Sigmoid colon (tissue), 7 donors: ENCODE measurements around the gene PSPN. TPM values are rescaled to one million over a fixed set of nuclear protein-coding genes. Genes with fewer than 3 reads are reported as not detected.

ENCODE experiments used
- DNase-seq: peaks from one replicate; pipeline ENCODE4 v3.0.0-alpha.2; 2019
- H3K27ac ChIP-seq, 4 donors: fragments of 200-600 bp; sonication (generic); one replicate each; pipeline ENCODE4 v1.5.1; 2016 to 2019; ENCODE audit warnings: mild to moderate bottlenecking in 1 of 4
- H3K27me3 ChIP-seq, 3 donors: fragments of 200-600 bp; sonication (generic); one replicate each; pipeline ENCODE4 v1.5.1; 2019; ENCODE audit warnings: mild to moderate bottlenecking in 1 of 3
- H3K36me3 ChIP-seq, 4 donors: fragments of 200-600 bp; sonication (generic); one replicate each; pipeline ENCODE4 v1.5.1; 2016 to 2019
- H3K4me1 ChIP-seq, 4 donors: fragments of 200-600 bp; sonication (generic); one replicate each; pipeline ENCODE4 v1.5.1; 2017 to 2019
- H3K4me3 ChIP-seq, 4 donors: fragments of 200-600 bp; sonication (generic); one replicate each; pipeline ENCODE4 v1.5.1; 2017 to 2019; ENCODE audit warnings: mild to moderate bottlenecking in 2 of 4, moderate library complexity in 1 of 4
- H3K9me3 ChIP-seq, 4 donors: fragments of 200-600 bp in 3 of 4; sonication (generic) in 3 of 4; one replicate each; pipeline versions ENCODE4 v1.5.1 to v1.6.1; 2013 to 2019
- EP300 ChIP-seq, 4 donors: sonication (generic); formaldehyde crosslinking; IDR thresholded peaks; one replicate each; pipeline ENCODE4 v1.6.1; 2017; ENCODE audit warnings: antibody characterized with exemption in 4 of 4
- POLR2A ChIP-seq, 2 donors: fragments of 450-650 bp; IDR thresholded peaks; one replicate each; pipeline ENCODE4 v1.6.1; 2016; ENCODE audit warnings: antibody characterized with exemption in 2 of 2, mild to moderate bottlenecking in 2 of 2, moderate library complexity in 2 of 2
- POLR2AphosphoS5 ChIP-seq, 4 donors: sonication (generic); formaldehyde crosslinking; IDR thresholded peaks; one replicate each; pipeline ENCODE4 v1.6.1; 2017; ENCODE audit warnings: antibody characterized with exemption in 4 of 4
- WGBS, 2 donors: extraction: QIAGEN DNeasy Blood & Tissue Kit; methylation state at CpG; one replicate each; pipeline ENCODE4 v1.1.7; 2013; 5-methylcytosine and 5-hydroxymethylcytosine counted together
- intact Hi-C: fragments of 100-400 bp; cut with DNase I; formaldehyde crosslinking; loops from one replicate; pipeline ENCODE4 v1.15.1; 2023
- polyA plus RNA-seq, 3 donors: library from polyadenylated mRNA; stranded (reverse); fragments of 200-250 nt; gene quantifications; one replicate each; pipeline ENCODE4 v1.2.3, GENCODE V29; 2013
- total RNA-seq, 4 donors: library from RNA; depleted of rRNA; stranded (reverse); fragments of >200 nt; gene quantifications; one replicate each; pipeline ENCODE4 v1.1.0, GENCODE V29; 2016
- TF ChIP-seq, protein P1 (sequence below), 4 experiments: fragments of 450-650 bp in 3 of 4; fragments of 200-600 bp in 1 of 4; IDR thresholded peaks; one replicate each; pipeline ENCODE4 v1.5.1; 2016 to 2019; ENCODE audit warnings: antibody characterized with exemption in 4 of 4, mild to moderate bottlenecking in 3 of 4, moderate library complexity in 2 of 4
- donor health status: healthy with polysubstance abuse.
- donor health status: Bipolar disorder and iron deficiency.
- donor health status: healthy.

Gene PSPN
- total and polyA plus RNA-seq, 7 donors, result 0.41 to 5.8 (median 0.71) TPM

DNA sequence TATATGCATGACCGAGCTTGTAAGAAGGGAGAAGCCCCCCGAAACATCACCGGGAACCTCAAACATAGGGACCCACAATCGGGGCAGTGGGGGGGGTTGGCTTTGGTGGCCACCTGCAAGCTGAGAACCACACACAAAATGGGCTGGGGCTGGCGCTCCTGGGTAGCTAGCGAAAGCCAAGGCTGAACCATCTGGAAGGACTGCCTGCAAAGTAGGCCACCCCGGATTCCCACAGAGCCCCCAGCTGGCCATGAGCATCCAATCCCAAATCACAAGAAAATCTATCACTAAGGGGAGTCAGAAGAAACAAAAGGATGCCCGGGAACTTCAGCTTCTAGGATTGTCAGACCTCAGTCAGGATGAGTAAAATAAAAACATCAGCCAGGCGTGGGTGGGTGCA lies 2.8 kb upstream of the PSPN start:
- WGBS, 2 donors, result 87 to 89% methylated on average over 9 of the region's 9 CpGs
- TF ChIP-seq, protein P1, sequence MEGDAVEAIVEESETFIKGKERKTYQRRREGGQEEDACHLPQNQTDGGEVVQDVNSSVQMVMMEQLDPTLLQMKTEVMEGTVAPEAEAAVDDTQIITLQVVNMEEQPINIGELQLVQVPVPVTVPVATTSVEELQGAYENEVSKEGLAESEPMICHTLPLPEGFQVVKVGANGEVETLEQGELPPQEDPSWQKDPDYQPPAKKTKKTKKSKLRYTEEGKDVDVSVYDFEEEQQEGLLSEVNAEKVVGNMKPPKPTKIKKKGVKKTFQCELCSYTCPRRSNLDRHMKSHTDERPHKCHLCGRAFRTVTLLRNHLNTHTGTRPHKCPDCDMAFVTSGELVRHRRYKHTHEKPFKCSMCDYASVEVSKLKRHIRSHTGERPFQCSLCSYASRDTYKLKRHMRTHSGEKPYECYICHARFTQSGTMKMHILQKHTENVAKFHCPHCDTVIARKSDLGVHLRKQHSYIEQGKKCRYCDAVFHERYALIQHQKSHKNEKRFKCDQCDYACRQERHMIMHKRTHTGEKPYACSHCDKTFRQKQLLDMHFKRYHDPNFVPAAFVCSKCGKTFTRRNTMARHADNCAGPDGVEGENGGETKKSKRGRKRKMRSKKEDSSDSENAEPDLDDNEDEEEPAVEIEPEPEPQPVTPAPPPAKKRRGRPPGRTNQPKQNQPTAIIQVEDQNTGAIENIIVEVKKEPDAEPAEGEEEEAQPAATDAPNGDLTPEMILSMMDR (IDR thresholded peaks at IDR 0.05), result no peak
- TF ChIP-seq POLR2A (IDR thresholded peaks at IDR 0.05), result no peak
- TF ChIP-seq EP300 (IDR thresholded peaks at IDR 0.05), result no peak
- TF ChIP-seq POLR2AphosphoS5 (IDR thresholded peaks at IDR 0.05), result no peak
- H3K27ac ChIP-seq, result peak overlapping the region in 2 of 4 donors; percentile 52 to 78
- intact Hi-C loops, result loop anchor here (10.0 kb wide), 1 partner anchor 686 kb away; the partner anchor contains the start of gene ZNF557
- no peaks in the 10 kb centered on the region for H3K27me3 ChIP-seq
- peaks cover 30 to 65% (median 38%) of the 10 kb centered on the region in 4 donors for H3K36me3 ChIP-seq
- H3K4me1 ChIP-seq, result peaks cover 0 to 28% (median 20%) of the 10 kb centered on the region in 4 donors
- DNase-seq, result no peak
- H3K4me3 ChIP-seq, result no peak overlapping the region
- no peaks in the 10 kb centered on the region for H3K9me3 ChIP-seq

DNA sequence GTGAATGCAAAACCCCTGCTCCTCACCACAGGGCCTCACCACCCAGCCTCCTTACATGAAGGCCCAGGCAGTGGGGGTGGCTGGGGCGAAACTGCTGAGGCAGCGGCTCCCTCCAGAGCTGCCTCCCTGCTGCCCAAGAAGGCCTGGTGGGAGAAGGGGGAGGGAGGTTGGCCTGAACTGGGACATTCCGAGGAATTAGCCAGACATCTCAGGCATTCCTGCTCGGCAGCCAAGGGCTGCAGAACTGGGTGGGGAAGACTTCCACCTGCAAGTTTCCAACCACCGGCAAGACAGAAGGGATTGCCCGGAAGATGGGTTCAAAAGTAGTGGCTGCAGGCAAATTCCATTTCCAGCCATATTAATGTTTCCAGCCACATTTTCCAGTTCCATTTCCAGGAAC lies 2.3 kb upstream of the PSPN start:
- Histone ChIP-seq H3K27me3 (no peaks in the 10 kb centered on the region), H3K4me3 (no peak overlapping the region), H3K27ac (peak overlapping the region; percentile 31 to 78 (median 44)), H3K4me1 (peaks cover 0 to 29% (median 21%) of the 10 kb centered on the region in 4 donors), H3K9me3 (no peaks in the 10 kb centered on the region), H3K36me3 (peaks cover 27 to 60% (median 36%) of the 10 kb centered on the region in 4 donors)
- TF ChIP-seq, protein P1 (IDR thresholded peaks at IDR 0.05), result no peak
- TF ChIP-seq POLR2AphosphoS5 (IDR thresholded peaks at IDR 0.05), result no peak
- no peak for TF ChIP-seq POLR2A (IDR thresholded peaks at IDR 0.05)
- TF ChIP-seq EP300 (IDR thresholded peaks at IDR 0.05), result no peak
- no peak for DNase-seq
- 78 to 81% methylated on average over 6 of the region's 6 CpGs for WGBS, 2 donors
- intact Hi-C loops, result loop anchor here (10.0 kb wide), 1 partner anchor 687 kb away; the partner anchor contains the start of gene ZNF557

DNA sequence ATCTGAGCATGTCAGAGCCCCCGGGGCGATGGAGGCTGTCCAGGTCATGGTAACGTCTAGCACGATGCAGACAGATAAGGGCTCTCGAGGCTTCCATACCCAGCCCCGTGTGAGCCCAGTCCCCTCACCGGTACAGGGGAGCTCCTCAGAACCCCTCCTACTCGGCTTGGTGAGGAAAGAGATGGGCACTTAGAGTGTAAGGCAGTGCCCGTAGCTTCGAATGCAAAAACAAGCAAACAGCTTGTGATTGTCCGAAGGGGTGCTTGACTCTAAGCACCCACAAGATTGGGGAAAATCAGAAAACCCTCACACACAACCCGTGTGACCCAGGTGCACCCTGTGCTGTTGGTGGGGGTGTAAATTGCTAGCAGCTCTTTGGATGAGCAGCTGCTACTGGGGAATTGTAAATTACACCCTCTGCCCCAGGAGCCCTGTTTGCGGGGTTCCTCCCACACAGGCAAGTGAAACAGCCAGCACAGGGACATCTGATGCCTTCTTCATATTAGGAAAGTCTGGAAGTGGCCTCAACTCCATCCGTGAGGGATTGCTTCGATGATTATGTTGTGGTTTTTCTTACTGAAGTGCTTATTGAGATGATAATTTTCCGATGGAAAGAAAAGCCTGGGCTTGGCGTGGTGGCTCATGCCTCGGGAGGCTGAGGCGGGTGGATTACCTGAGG lies 918 bp upstream of the PSPN start:
- DNase-seq, result no peak

DNA sequence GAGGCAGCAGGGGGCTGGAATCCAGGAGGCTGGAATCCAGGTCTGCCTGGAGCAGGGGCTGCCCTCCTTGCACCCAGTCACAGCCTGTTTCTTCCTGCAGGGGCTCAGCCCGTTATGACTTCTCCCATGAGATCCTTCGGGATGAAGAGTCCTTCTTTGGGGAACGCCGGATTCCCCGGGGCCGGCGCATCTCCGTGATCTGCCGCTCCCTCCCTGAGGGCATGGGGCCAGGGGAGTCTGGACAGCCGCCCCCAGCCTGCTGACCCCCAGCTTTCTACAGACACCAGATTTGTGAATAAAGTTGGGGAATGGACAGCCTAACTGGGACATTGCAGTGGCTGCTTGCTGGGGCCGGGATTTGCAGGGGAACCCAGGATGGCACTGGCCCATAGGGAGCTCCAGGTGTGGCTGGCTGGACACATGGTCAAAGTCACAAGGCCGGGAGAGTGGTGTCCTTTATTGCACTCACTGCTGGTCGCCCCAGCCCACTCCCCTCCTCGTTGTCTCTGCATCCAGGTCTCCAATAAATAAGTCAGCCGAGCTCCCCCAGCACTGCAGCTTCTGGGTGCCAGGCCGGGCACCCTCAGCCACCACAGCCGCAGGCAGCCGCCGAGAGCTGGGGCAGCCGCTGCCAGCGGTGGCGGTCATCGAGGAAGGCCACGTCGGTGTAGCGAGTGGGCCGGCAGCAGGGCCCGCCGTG lies 872 bp downstream of the PSPN start:
- H3K27me3 ChIP-seq, result no peaks in the 10 kb centered on the region
- no peak for DNase-seq
- no peak overlapping the region for H3K27ac ChIP-seq
- WGBS, 2 donors, result 90 to 91% methylated on average over 29 of the region's 29 CpGs
- H3K4me1 ChIP-seq, result peaks cover 4 to 29% (median 21%) of the 10 kb centered on the region in 4 donors
- H3K36me3 ChIP-seq, result peaks cover 3 to 29% (median 10%) of the 10 kb centered on the region in 4 donors
- H3K9me3 ChIP-seq, result no peaks in the 10 kb centered on the region
- intact Hi-C loops, result loop anchor here (5.0 to 10.0 kb wide), 2 partner anchors 52 to 690 kb away; partner anchors contain the start of gene ZNF557
- TF ChIP-seq POLR2A (IDR thresholded peaks at IDR 0.05) (no peak), EP300 (IDR thresholded peaks at IDR 0.05) (no peak), POLR2AphosphoS5 (IDR thresholded peaks at IDR 0.05) (no peak)
- TF ChIP-seq, protein P1 (IDR thresholded peaks at IDR 0.05), result no peak
- no peak overlapping the region for H3K4me3 ChIP-seq

More for the DNA sequence above, 918 bp upstream of the PSPN start:
- Histone ChIP-seq H3K9me3 (no peaks in the 10 kb centered on the region), H3K27ac (peak overlapping the region in 1 of 4 donors; percentile 78), H3K4me3 (no peak overlapping the region), H3K4me1 (peaks cover 4 to 29% (median 21%) of the 10 kb centered on the region in 4 donors), H3K36me3 (peaks cover 21 to 46% (median 28%) of the 10 kb centered on the region in 4 donors), H3K27me3 (no peaks in the 10 kb centered on the region)
- 81 to 86% methylated on average over 19 of the region's 19 CpGs for WGBS, 2 donors
- intact Hi-C loops, result loop anchor here (10.0 kb wide), 1 partner anchor 688 kb away; the partner anchor contains the start of gene ZNF557
- TF ChIP-seq, protein P1 (IDR thresholded peaks at IDR 0.05), result no peak
- no peak for TF ChIP-seq EP300 (IDR thresholded peaks at IDR 0.05)
- TF ChIP-seq POLR2AphosphoS5 (IDR thresholded peaks at IDR 0.05), result peak in 1 of 4 donors; percentile 15
